ENCODE results near the gene PEPD. TPM values are rescaled to one million over a fixed set of nuclear protein-coding genes. Genes with fewer than 3 reads are reported as not detected.

Gene PEPD
- total RNA-seq, 1 experiment from 2014 or later: 40.5 TPM

- intact Hi-C loops (cut with micrococcal nuclease): no loop called here
- RAD21 ChIA-PET (ENCODE audit: low non-redundant PET in 1 of 2, low total read pairs in 2 of 2, uncharacterized antibody in 2 of 2, unreplicated experiment in 2 of 2): no interaction called here
These were observed 15.1 kb downstream of the PEPD start for GRCh38 chr19:33506498-33506897.

More at GRCh38 chr19:33506498-33506897, 15.1 kb downstream of the PEPD start:
- no peaks in the 10 kb centered on the region for H3K27me3 ChIP-seq (ENCODE audit: insufficient read depth, low read length)
- DNase-seq (ENCODE audit: low read depth, low spot score) (no peak), ATAC-seq (no peak)
- no peaks in the 10 kb centered on the region for H3K36me3 ChIP-seq (ENCODE audit: control insufficient read depth in 1 of 2, insufficient read depth in 2 of 2, low read length in 2 of 2)
- H3K4me1 ChIP-seq (ENCODE audit: control insufficient read depth in 1 of 2, insufficient read depth in 2 of 2, low read length in 2 of 2): no peaks in the 10 kb centered on the region
- no peaks in the 10 kb centered on the region for H3K9me3 ChIP-seq (ENCODE audit: control insufficient read depth in 1 of 2, insufficient read depth in 1 of 2, low read depth in 1 of 2, low read length in 2 of 2)
- no peak overlapping the region; the same call in 1 of the 2 replicates for H3K27ac ChIP-seq (ENCODE audit: low read depth, low read length)
- BruUV-seq (replicated peaks): no TSS peak
- H4K20me1 ChIP-seq (ENCODE audit: insufficient read depth): no peaks in the 10 kb centered on the region
- no peak overlapping the region for H3K9ac ChIP-seq (ENCODE audit: low read length)
- H2AFZ ChIP-seq (ENCODE audit: low read depth, low read length, poor library complexity, severe bottlenecking): no peak overlapping the region
- H3K79me2 ChIP-seq (ENCODE audit: insufficient read depth, low read length): no peaks in the 10 kb centered on the region
- CTCF ChIA-PET: no interaction called here
- H3K9me2 ChIP-seq (ENCODE audit: insufficient read depth): no peaks in the 10 kb centered on the region
- POLR2A ChIA-PET: no interaction called here
- TF ChIP-seq CBX3 (IDR thresholded peaks at IDR 0.05; ENCODE audit: low read depth): no peak
- TF ChIP-seq YY1 (IDR thresholded peaks at IDR 0.05; ENCODE audit: extremely low read depth, insufficient replicate concordance, low read depth, low read length): no peak
- no peak for TF ChIP-seq ZNF274 (IDR thresholded peaks at IDR 0.05; ENCODE audit: low read depth, low read length)
- TF ChIP-seq EZH2 (IDR thresholded peaks at IDR 0.05): no peak
- TF ChIP-seq, protein P1, sequence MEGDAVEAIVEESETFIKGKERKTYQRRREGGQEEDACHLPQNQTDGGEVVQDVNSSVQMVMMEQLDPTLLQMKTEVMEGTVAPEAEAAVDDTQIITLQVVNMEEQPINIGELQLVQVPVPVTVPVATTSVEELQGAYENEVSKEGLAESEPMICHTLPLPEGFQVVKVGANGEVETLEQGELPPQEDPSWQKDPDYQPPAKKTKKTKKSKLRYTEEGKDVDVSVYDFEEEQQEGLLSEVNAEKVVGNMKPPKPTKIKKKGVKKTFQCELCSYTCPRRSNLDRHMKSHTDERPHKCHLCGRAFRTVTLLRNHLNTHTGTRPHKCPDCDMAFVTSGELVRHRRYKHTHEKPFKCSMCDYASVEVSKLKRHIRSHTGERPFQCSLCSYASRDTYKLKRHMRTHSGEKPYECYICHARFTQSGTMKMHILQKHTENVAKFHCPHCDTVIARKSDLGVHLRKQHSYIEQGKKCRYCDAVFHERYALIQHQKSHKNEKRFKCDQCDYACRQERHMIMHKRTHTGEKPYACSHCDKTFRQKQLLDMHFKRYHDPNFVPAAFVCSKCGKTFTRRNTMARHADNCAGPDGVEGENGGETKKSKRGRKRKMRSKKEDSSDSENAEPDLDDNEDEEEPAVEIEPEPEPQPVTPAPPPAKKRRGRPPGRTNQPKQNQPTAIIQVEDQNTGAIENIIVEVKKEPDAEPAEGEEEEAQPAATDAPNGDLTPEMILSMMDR (IDR thresholded peaks at IDR 0.05 in 2 of 3, conservative IDR thresholded peaks at IDR 0.05 in 1 of 3; ENCODE audit: borderline replicate concordance in 1 of 3, insufficient read depth in 1 of 3, low read depth in 2 of 3, low read length in 2 of 3): no peak
- no peak for TF ChIP-seq SP1 (IDR thresholded peaks at IDR 0.05; ENCODE audit: low read depth)
- TF ChIP-seq EZH2phosphoT487 (IDR thresholded peaks at IDR 0.05; ENCODE audit: borderline replicate concordance): no peak
- TF ChIP-seq POLR2AphosphoS5 (IDR thresholded peaks at IDR 0.05; ENCODE audit: low read depth, low read length): no peak
- TF ChIP-seq SRF (IDR thresholded peaks at IDR 0.05; ENCODE audit: low read depth): no peak
- TF ChIP-seq POLR2A (IDR thresholded peaks at IDR 0.05; ENCODE audit: borderline replicate concordance, extremely low read depth, insufficient read depth, insufficient read length): no peak
- TF ChIP-seq, protein P2, sequence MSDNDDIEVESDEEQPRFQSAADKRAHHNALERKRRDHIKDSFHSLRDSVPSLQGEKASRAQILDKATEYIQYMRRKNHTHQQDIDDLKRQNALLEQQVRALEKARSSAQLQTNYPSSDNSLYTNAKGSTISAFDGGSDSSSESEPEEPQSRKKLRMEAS (IDR thresholded peaks at IDR 0.05): no peak
- TF ChIP-seq TCF7L2 (IDR thresholded peaks at IDR 0.05; ENCODE audit: borderline replicate concordance, extremely low read depth, insufficient read depth, insufficient read length): no peak
- no peak for TF ChIP-seq ZFX (IDR thresholded peaks at IDR 0.05)
- no peak for TF ChIP-seq RAD21 (IDR thresholded peaks at IDR 0.05; ENCODE audit: low read depth)
- no peak for TF ChIP-seq JUND (IDR thresholded peaks at IDR 0.05)
- TF ChIP-seq EGR1 (IDR thresholded peaks at IDR 0.05; ENCODE audit: low read depth): no peak
- TF ChIP-seq ELF1 (IDR thresholded peaks at IDR 0.05; ENCODE audit: borderline replicate concordance, low read depth): no peak
- TF ChIP-seq, protein P3, sequence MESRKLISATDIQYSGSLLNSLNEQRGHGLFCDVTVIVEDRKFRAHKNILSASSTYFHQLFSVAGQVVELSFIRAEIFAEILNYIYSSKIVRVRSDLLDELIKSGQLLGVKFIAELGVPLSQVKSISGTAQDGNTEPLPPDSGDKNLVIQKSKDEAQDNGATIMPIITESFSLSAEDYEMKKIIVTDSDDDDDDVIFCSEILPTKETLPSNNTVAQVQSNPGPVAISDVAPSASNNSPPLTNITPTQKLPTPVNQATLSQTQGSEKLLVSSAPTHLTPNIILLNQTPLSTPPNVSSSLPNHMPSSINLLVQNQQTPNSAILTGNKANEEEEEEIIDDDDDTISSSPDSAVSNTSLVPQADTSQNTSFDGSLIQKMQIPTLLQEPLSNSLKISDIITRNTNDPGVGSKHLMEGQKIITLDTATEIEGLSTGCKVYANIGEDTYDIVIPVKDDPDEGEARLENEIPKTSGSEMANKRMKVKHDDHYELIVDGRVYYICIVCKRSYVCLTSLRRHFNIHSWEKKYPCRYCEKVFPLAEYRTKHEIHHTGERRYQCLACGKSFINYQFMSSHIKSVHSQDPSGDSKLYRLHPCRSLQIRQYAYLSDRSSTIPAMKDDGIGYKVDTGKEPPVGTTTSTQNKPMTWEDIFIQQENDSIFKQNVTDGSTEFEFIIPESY (IDR thresholded peaks at IDR 0.05; ENCODE audit: extremely low read depth, insufficient replicate concordance, low read length): no peak
- no peak overlapping the region for H3K4me2 ChIP-seq (ENCODE audit: low read length)
- no peak overlapping the region for H3K4me3 ChIP-seq (replicated peaks in 1 of 2; ENCODE audit: low read depth in 1 of 2, low read length in 2 of 2)

Measured in HCT116 (cell line).